DOHH2 (cell line): ENCODE results near the gene FKBP10.

Source experiments
- EZH2phosphoT487 ChIP-seq: fragments of 200-600 bp; sonication (generic); IDR thresholded peaks from 2 replicates; pipeline ENCODE4 v1.6.1; 2017; ENCODE audit warnings: borderline replicate concordance, mild to moderate bottlenecking, antibody characterized with exemption, low read length, moderate library complexity, mixed read lengths
- TF ChIP-seq, protein P1 (sequence below): fragments of 200-600 bp; sonication (generic); IDR thresholded peaks from one replicate; pipeline ENCODE4 v1.5.1; 2014; ENCODE audit warnings: antibody characterized with exemption, mild to moderate bottlenecking, low read depth, low read length; ENCODE audit not compliant: poor library complexity, severe bottlenecking

DNA sequence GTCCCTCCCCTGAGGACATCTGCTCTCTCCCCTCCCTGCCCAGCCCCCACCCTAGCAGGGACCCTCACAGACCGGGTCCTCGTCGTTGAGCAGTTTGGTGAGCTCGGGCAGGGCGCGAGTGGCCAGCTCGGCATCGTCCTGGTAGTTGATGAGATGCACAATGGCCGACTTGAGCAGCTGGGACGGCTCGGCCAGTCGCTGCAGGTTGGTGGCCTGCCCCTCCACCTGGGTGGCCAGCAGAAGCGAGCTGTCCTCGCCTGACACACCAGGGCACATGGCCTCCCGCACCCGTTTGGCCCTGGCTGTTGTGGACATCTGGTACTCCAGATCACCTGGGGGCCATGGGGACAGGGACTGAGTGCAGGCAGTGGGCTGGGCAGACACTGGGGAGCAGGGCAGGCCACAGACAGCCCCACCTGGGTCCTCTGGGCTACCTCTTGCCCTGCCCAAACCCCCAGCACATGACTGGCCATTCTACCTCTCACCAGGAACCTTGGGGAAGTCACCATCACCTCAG is 43.4 kb upstream of the FKBP10 start:
- TF ChIP-seq, protein P1, sequence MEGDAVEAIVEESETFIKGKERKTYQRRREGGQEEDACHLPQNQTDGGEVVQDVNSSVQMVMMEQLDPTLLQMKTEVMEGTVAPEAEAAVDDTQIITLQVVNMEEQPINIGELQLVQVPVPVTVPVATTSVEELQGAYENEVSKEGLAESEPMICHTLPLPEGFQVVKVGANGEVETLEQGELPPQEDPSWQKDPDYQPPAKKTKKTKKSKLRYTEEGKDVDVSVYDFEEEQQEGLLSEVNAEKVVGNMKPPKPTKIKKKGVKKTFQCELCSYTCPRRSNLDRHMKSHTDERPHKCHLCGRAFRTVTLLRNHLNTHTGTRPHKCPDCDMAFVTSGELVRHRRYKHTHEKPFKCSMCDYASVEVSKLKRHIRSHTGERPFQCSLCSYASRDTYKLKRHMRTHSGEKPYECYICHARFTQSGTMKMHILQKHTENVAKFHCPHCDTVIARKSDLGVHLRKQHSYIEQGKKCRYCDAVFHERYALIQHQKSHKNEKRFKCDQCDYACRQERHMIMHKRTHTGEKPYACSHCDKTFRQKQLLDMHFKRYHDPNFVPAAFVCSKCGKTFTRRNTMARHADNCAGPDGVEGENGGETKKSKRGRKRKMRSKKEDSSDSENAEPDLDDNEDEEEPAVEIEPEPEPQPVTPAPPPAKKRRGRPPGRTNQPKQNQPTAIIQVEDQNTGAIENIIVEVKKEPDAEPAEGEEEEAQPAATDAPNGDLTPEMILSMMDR: no peak
- TF ChIP-seq EZH2phosphoT487: no peak
